Measurements from ENCODE around the gene OSBPL9.

Gene OSBPL9, protein sequence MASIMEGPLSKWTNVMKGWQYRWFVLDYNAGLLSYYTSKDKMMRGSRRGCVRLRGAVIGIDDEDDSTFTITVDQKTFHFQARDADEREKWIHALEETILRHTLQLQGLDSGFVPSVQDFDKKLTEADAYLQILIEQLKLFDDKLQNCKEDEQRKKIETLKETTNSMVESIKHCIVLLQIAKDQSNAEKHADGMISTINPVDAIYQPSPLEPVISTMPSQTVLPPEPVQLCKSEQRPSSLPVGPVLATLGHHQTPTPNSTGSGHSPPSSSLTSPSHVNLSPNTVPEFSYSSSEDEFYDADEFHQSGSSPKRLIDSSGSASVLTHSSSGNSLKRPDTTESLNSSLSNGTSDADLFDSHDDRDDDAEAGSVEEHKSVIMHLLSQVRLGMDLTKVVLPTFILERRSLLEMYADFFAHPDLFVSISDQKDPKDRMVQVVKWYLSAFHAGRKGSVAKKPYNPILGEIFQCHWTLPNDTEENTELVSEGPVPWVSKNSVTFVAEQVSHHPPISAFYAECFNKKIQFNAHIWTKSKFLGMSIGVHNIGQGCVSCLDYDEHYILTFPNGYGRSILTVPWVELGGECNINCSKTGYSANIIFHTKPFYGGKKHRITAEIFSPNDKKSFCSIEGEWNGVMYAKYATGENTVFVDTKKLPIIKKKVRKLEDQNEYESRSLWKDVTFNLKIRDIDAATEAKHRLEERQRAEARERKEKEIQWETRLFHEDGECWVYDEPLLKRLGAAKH
- 87.1 to 105 (median 90.8) reads per million in 4 experiments for total RNA-seq

GRCh38 chr1:51616903-51617708 is at the start of gene OSBPL9:
TSS of gene OSBPL9 (plus strand) at chr1:51617092. CDS start at chr1:51617111, 19 bp downstream.
- peak; percentile 88 for DNase-seq

DNA sequence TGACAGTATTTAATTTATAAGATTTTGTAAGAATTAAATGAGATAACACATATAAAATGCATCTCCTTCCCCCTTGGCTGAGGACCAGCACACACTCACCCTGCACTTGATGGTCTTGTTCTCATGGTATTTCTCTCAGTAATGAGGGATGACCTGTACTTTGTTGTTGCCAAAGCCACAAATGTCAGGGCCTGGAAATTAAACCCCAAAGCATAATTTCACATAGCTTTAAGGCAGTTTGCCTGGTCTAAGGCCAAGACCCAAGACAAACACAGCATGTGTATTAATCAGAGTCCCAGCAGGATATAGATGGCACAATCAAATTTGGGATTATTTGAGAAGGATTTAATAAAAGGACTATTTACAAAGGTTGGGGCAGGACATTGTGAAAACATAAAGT is 49.2 kb upstream of the OSBPL9 start:
- DNase-seq = no peak

GRCh38 chr1:51568231-51568935 is 48.5 kb upstream of the OSBPL9 start:
- no peak for DNase-seq

DNA sequence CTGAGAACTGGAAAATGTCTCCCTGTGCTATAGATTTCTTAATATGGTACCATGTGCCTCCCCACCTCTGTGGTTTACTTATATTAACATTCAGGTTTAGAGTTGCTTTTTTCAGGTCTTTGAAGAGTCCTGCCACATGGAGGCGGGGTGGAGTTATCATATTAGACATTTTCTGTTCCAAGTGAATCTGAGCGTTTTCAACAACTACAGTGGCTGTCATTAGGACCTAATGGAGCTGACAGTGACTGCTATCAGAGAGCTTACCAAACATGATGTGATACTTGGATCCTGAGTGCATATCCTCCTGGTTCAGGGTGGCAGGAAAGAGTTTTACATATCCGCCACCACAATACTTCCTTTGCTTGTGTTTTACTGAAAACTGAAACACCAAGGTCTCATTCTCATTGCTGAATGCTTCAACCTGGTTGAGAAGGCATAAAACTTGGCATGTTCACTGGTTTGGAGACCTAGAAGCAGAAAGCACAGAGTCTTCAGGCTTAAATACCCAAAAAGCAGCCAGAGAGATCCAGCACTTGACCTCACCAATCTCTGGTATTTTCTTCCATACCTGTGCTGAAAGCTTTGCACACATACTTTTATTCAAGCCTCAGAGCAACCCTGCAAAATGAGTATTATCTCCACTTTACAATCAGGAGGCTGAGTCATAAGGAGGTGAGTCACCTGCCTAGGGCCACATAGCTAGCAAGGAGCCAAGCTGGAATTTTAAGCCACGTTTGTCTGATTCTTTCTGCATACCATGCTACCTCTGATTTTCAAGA is 47.4 kb upstream of the OSBPL9 start:
- DNase-seq = no peak

- DNase-seq = no peak
These were observed 46.7 kb upstream of the OSBPL9 start for GRCh38 chr1:51570063-51570710.

DNA sequence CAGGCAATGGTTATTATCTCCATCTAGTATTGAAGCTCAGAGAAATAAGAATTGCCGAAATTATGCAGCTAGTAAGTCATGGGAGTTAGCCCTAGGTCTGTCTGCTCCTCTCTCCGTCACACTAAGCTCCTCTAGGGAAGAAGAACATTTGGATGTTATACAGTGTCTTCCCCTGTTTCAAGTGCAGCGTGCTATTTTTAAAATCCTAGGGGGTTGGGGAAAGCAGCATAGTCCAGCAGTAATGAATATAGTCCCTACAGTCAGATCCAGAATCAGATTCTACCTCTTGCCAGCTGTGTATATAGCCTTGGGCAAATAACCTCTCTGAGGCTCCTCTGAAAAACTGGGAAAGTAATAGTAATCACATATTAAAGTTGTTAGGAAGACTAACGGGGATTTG is 44.5 kb upstream of the OSBPL9 start:
- no peak for DNase-seq

GRCh38 chr1:51574796-51575195 is 42.1 kb upstream of the OSBPL9 start:
- DNase-seq = no peak

GRCh38 chr1:51575406-51576084 is 41.3 kb upstream of the OSBPL9 start:
- no peak for DNase-seq

DNA sequence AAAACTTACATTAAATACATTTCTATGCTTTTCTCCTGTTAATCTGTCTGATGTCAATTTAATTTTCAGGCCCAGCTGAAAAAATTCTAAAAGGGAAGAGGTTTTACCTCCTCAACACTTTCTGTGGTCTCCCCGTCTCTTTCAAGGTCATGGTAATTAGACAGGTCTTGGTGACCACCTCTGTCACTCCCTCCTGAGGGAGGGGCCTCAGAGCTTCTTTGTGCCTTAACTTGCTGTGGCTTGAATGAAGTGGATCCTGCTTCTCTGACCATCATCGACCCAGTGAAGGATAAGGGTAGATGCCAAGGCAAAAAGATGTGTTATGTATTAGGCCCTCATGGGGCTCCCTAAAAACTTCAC is 40.8 kb upstream of the OSBPL9 start:
- DNase-seq = no peak

GRCh38 chr1:51576923-51577322 is 40.0 kb upstream of the OSBPL9 start:
- DNase-seq = no peak

- no peak for DNase-seq
These were observed 38.3 kb upstream of the OSBPL9 start for GRCh38 chr1:51578383-51579109.

DNA sequence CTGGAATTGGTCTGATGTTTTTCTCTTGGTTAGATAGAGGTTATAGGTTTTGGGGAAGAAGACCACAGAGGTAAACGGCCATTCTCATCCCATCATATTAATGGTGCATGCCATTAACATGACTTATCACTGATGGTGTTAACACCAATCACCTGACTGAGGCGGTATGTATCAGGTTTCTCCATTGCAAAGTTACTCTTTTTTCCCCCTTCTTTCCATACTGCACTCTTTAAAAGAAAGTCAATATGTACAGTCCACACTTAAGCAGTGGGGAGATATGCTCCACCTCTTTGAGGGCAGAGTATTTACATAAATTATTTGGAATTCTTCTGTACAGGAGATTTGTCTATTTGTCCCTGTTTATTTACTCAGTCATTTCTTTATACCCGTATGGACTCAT is 35.7 kb upstream of the OSBPL9 start:
- no peak for DNase-seq

- DNase-seq = no peak
These were observed 33.4 kb upstream of the OSBPL9 start for GRCh38 chr1:51583532-51583931.

- no peak for DNase-seq
These were observed 32.9 kb upstream of the OSBPL9 start for GRCh38 chr1:51584021-51584420.

DNA sequence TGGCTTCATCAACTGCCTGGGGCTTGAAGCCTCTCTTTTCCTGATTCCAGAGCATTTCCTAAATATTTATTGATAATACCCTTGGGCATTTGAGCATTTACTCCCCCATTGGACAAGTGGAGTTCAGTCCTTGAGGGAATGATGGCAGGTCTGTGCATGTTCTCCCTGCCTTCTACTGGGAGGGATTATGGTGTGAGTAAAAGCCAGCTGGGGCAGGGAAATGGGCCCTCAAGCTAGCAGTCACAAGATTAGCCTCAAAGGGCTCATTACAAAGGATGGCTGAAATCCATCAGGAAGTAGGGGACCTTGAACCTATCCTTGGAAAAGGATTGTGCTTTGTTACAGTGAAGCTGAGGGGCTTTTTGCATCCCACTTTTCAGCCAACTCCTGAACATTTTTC is 24.2 kb upstream of the OSBPL9 start:
- no peak for DNase-seq

- DNase-seq = no peak
These were observed 22.2 kb upstream of the OSBPL9 start for GRCh38 chr1:51594716-51595115.

GRCh38 chr1:51600529-51600928 is 16.4 kb upstream of the OSBPL9 start:
- DNase-seq = no peak

- no peak for DNase-seq
These were observed 15.9 kb upstream of the OSBPL9 start for GRCh38 chr1:51600965-51601364.

DNA sequence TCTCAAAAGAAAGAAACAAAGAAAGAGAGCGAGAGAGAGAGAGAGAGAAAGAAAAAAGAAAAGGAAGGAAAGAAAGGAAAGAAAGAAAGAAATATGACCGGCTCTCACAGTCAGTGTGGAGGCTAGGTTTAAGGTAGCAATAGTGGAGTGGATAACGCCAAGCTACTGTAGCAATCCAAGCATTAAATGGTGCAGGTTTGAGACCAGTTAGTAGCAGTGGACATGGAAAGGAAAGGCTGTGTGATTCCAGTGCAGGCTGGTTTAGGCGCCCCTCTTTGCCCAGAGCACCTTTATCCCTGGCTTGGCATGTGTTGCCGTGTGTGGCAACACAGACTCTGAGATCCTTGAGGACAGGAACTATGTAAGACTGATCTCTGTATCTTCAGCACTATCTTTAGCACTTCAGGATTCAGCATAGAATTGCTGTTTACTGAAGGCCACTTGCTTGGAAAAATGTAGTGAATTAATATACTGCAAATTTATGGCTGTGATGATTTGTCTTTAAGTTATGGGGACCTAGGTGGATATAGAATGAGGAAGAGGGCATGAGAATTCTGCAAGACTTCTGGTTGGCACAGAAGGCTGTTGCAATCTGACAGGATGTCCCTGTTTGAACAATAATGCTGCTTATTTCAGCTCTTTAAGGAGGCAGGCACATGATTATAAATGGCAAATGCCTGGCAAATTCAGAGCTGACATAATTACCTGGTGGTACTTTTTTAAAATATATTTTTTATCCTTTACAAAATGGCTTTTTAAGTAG is 10.8 kb upstream of the OSBPL9 start:
- no peak for DNase-seq

All from effector CD8-positive, alpha-beta T cell (primary cell).